Measurements from ENCODE around the gene AGPAT4.
"Not testable (repeated sequence)": the region's sequence is repeated elsewhere in the genome, so short reads cannot be mapped to it uniquely, and the experiment has no call there.

Gene AGPAT4

GRCh38 chr6:161233986-161234661 lies 39.7 kb downstream of the AGPAT4 start:
- H3K4me3 ChIP-seq (ENCODE audit: low read depth, low read length) = no peak overlapping the region
- DNase-seq (ENCODE audit: low read depth) = peak; percentile 89

GRCh38 chr6:161232467-161232866 lies 41.4 kb downstream of the AGPAT4 start:
- DNase-seq (ENCODE audit: low read depth) = no peak
- H3K4me3 ChIP-seq (ENCODE audit: low read depth, low read length) = no peak overlapping the region

- no peak overlapping the region for H3K4me3 ChIP-seq (ENCODE audit: low read depth, low read length)
- no peak for DNase-seq (ENCODE audit: low read depth)
Measured at GRCh38 chr6:161232010-161232409, 41.9 kb downstream of the AGPAT4 start.

GRCh38 chr6:161230339-161230738 lies 43.5 kb downstream of the AGPAT4 start:
- H3K4me3 ChIP-seq (ENCODE audit: low read depth, low read length) = no peak overlapping the region
- no peak for DNase-seq (ENCODE audit: low read depth)

- DNase-seq (ENCODE audit: low read depth) = peak; percentile 80
- H3K4me3 ChIP-seq (ENCODE audit: low read depth, low read length) = peak overlapping the region; percentile 15
Measured at GRCh38 chr6:161228921-161229591, 44.8 kb downstream of the AGPAT4 start.

- H3K4me3 ChIP-seq (ENCODE audit: low read depth, low read length) = no peak overlapping the region
- no peak for DNase-seq (ENCODE audit: low read depth)
Measured at GRCh38 chr6:161228096-161228495, 45.8 kb downstream of the AGPAT4 start.

GRCh38 chr6:161227004-161227960 lies 46.6 kb downstream of the AGPAT4 start:
- H3K4me3 ChIP-seq (ENCODE audit: low read depth, low read length) = no peak overlapping the region
- DNase-seq (ENCODE audit: low read depth) = no peak

- no peak for DNase-seq (ENCODE audit: low read depth)
- H3K4me3 ChIP-seq (ENCODE audit: low read depth, low read length) = no peak overlapping the region
Measured at GRCh38 chr6:161226009-161226964, 47.6 kb downstream of the AGPAT4 start.

GRCh38 chr6:161225681-161226008 lies 48.2 kb downstream of the AGPAT4 start:
- H3K4me3 ChIP-seq (ENCODE audit: low read depth, low read length) = no peak overlapping the region
- no peak for DNase-seq (ENCODE audit: low read depth)

GRCh38 chr6:161224951-161225680 lies 48.7 kb downstream of the AGPAT4 start:
- not testable (repeated sequence) for H3K4me3 ChIP-seq (ENCODE audit: low read depth, low read length); DNase-seq (ENCODE audit: low read depth)

GRCh38 chr6:161223646-161224045 lies 50.2 kb downstream of the AGPAT4 start:
- H3K4me3 ChIP-seq (ENCODE audit: low read depth, low read length) = no peak overlapping the region
- no peak for DNase-seq (ENCODE audit: low read depth)

GRCh38 chr6:161222706-161223234 lies 51.1 kb downstream of the AGPAT4 start:
- DNase-seq (ENCODE audit: low read depth) = no peak
- H3K4me3 ChIP-seq (ENCODE audit: low read depth, low read length) = no peak overlapping the region

- no peak overlapping the region for H3K4me3 ChIP-seq (ENCODE audit: low read depth, low read length)
- DNase-seq (ENCODE audit: low read depth) = no peak
Measured at GRCh38 chr6:161220346-161220745, 53.5 kb downstream of the AGPAT4 start.

GRCh38 chr6:161219680-161220079 lies 54.2 kb downstream of the AGPAT4 start:
- no peak for DNase-seq (ENCODE audit: low read depth)
- no peak overlapping the region for H3K4me3 ChIP-seq (ENCODE audit: low read depth, low read length)

GRCh38 chr6:161218222-161218621 lies 55.6 kb downstream of the AGPAT4 start:
- DNase-seq (ENCODE audit: low read depth) = no peak
- H3K4me3 ChIP-seq (ENCODE audit: low read depth, low read length) = no peak overlapping the region

- DNase-seq (ENCODE audit: low read depth) = no peak
- no peak overlapping the region for H3K4me3 ChIP-seq (ENCODE audit: low read depth, low read length)
Measured at GRCh38 chr6:161217628-161218027, 56.2 kb downstream of the AGPAT4 start.

- no peak for DNase-seq (ENCODE audit: low read depth)
- no peak overlapping the region for H3K4me3 ChIP-seq (ENCODE audit: low read depth, low read length)
Measured at GRCh38 chr6:161216616-161217205, 57.1 kb downstream of the AGPAT4 start.

Data from skeletal muscle cell (primary cell).